CD4-positive, alpha-beta memory T cell (primary cell): ENCODE data around the gene NRXN3. TPM values are rescaled to one million over a fixed set of nuclear protein-coding genes. Genes with fewer than 3 reads are reported as not detected.

Experiments used
- CTCF ChIA-PET: fragments of 350-600 bp; sonication (Branson Sonifier 250); formaldehyde crosslinking; loops from one replicate; lab custom pipeline; 2021; ENCODE audit warnings: inconsistent platforms; ENCODE audit not compliant: partially characterized antibody; lab: Charles Lee
- POLR2A ChIA-PET: fragments of 350-600 bp; sonication (Branson Sonifier 250); formaldehyde crosslinking; loops from one replicate; lab custom pipeline; 2021; ENCODE audit not compliant: partially characterized antibody; lab: Charles Lee
- DNase-seq, 5 donors: peaks; one replicate each; pipeline versions ENCODE4 v3.0.0 to v3.0.0-alpha.2; 2020 to 2022; ENCODE audit warnings: mixed read lengths in 1 of 5
- H3K27ac ChIP-seq: one replicate; pipeline ENCODE4 v1.7.0; 2013; ENCODE audit warnings: low read depth, low read length
- H3K27me3 ChIP-seq: 2 replicates; pipeline ENCODE4 v1.7.0; 2013; ENCODE audit warnings: mild to moderate bottlenecking, low read length, moderate library complexity; ENCODE audit not compliant: insufficient read depth
- H3K36me3 ChIP-seq: 2 replicates; pipeline ENCODE4 v1.7.0; 2013; ENCODE audit warnings: mild to moderate bottlenecking, low read length, moderate library complexity; ENCODE audit not compliant: insufficient read depth
- H3K4me1 ChIP-seq: 2 replicates; pipeline ENCODE4 v1.7.0; 2013; ENCODE audit warnings: mild to moderate bottlenecking, low read length, moderate library complexity; ENCODE audit not compliant: insufficient read depth
- H3K4me3 ChIP-seq, 2 donors: one replicate each; pipeline ENCODE4 v1.7.0; 2013; ENCODE audit warnings: low read length in 2 of 2, mild to moderate bottlenecking in 1 of 2
- H3K9me3 ChIP-seq, 2 donors: one replicate each; pipeline ENCODE4 v1.7.0; 2013; ENCODE audit warnings: low read length in 2 of 2, control low read depth in 1 of 2; ENCODE audit not compliant: control insufficient read depth in 1 of 2
- H3K27ac Mint-ChIP-seq, 7 donors: one replicate each; pipeline ENCODE4 v1.8.0; 2020 to 2021; ENCODE audit warnings: mixed read lengths in 7 of 7, mild to moderate bottlenecking in 6 of 7, inconsistent platforms in 3 of 7, moderate library complexity in 3 of 7
- H3K27me3 Mint-ChIP-seq, 2 donors: one replicate each; pipeline ENCODE4 v1.8.0; 2020 to 2021; ENCODE audit warnings: mixed read lengths in 2 of 2
- H3K36me3 Mint-ChIP-seq, 2 donors: one replicate each; pipeline ENCODE4 v1.8.0; 2020 to 2021; ENCODE audit warnings: mixed read lengths in 2 of 2, inconsistent platforms in 1 of 2, mild to moderate bottlenecking in 1 of 2
- H3K4me1 Mint-ChIP-seq, 4 donors: one replicate each; pipeline ENCODE4 v1.8.0; 2020 to 2021; ENCODE audit warnings: mixed read lengths in 4 of 4, mild to moderate bottlenecking in 1 of 4
- H3K4me3 Mint-ChIP-seq, 8 donors: one replicate each; pipeline ENCODE4 v1.8.0; 2020 to 2021; ENCODE audit warnings: mixed read lengths in 8 of 8, mild to moderate bottlenecking in 7 of 8, moderate library complexity in 6 of 8, inconsistent platforms in 3 of 8
- H3K9me3 Mint-ChIP-seq, 8 donors: one replicate each; pipeline ENCODE4 v1.8.0; 2020 to 2021; ENCODE audit warnings: mixed read lengths in 8 of 8, mild to moderate bottlenecking in 5 of 8, inconsistent platforms in 3 of 8, moderate library complexity in 1 of 8
- intact Hi-C: fragments of 100-400 bp; cut with micrococcal nuclease; formaldehyde crosslinking; loops from one replicate; pipeline ENCODE4 v1.15.1; 2023
- polyA plus RNA-seq, 2 donors: library from polyadenylated mRNA; unstranded; fragments of 300-500 nt; fragmentation: Illumina TruSeq; gene quantifications; one replicate each; pipeline ENCODE4 v1.2.3, GENCODE V29; 2021
- total RNA-seq, 2 experiments: library from RNA; stranded (reverse); gene quantifications; one replicate each; pipeline ENCODE4 v1.2.3, GENCODE V29; 2021

NRXN3 gene
- total and polyA plus RNA-seq, 4 experiments from 2014 or later, result not detected

DNA sequence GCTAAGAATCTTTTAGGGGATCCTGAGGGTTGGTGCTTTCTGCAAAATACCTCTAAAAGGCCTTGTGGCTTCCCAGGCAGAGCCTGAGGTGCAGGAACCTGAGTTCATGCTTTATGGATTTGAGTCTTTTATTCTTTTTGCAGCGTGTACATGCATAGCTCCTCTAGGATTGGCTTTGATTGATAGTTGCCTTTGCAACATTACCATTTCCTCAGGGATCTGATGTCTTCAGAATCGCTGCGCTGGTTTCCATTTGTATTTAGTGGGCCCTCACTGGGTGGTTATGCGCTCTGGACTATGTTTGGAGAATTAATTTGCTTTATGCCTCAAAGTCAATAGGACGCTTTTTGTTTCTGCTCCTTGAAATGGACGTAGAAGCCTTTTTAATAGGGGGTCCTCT, 16.1 kb downstream of the NRXN3 start:
- Mint-ChIP-seq H3K36me3 (no peaks in the 10 kb centered on the region), H3K4me3 (no peak overlapping the region), H3K4me1 (no peaks in the 10 kb centered on the region), H3K9me3 (peaks cover 0 to 5% (median 0%) of the 10 kb centered on the region in 8 donors), H3K27me3 (peaks cover 1 to 8% of the 10 kb centered on the region in 2 donors), H3K27ac (no peak overlapping the region)
- Histone ChIP-seq H3K4me1 (no peaks in the 10 kb centered on the region), H3K9me3 (no peaks in the 10 kb centered on the region), H3K27ac (no peak overlapping the region), H3K36me3 (no peaks in the 10 kb centered on the region), H3K27me3 (no peaks in the 10 kb centered on the region), H3K4me3 (no peak overlapping the region)
- intact Hi-C loops, result no loop called here
- DNase-seq, result no peak
- ChIA-PET POLR2A (no interaction called here), CTCF (no interaction called here)

DNA sequence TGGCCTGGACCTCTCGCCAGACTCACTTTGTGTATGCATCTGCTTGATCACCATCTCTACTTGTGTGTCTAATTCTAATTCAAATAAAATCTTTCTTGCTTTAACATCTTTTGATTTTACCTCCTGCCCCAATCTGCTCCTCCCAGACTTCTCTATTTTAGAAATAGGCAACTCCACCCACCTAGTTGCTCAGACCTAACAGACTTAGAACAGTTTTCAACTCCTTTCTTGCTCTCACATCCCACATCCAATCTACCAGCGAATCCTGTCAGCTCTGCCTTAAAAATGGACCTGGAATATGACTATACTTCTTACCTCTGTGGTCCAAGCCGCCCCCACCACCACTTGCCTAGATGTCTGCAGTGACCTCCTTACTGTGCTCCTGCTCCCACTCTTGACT, 18.7 kb downstream of the NRXN3 start:
- CTCF ChIA-PET, result no interaction called here
- Histone ChIP-seq H3K4me1 (no peaks in the 10 kb centered on the region), H3K4me3 (no peak overlapping the region), H3K36me3 (no peaks in the 10 kb centered on the region), H3K27me3 (no peaks in the 10 kb centered on the region), H3K27ac (no peak overlapping the region), H3K9me3 (no peaks in the 10 kb centered on the region)
- no peak overlapping the region for H3K4me3 Mint-ChIP-seq
- peaks cover 0 to 3% (median 0%) of the 10 kb centered on the region in 8 donors for H3K9me3 Mint-ChIP-seq
- no peak for DNase-seq
- intact Hi-C loops, result no loop called here
- H3K27me3 Mint-ChIP-seq, result peaks cover 1 to 6% of the 10 kb centered on the region in 2 donors
- no peaks in the 10 kb centered on the region for H3K4me1 Mint-ChIP-seq
- POLR2A ChIA-PET, result no interaction called here
- H3K27ac Mint-ChIP-seq, result no peak overlapping the region
- no peaks in the 10 kb centered on the region for H3K36me3 Mint-ChIP-seq

DNA sequence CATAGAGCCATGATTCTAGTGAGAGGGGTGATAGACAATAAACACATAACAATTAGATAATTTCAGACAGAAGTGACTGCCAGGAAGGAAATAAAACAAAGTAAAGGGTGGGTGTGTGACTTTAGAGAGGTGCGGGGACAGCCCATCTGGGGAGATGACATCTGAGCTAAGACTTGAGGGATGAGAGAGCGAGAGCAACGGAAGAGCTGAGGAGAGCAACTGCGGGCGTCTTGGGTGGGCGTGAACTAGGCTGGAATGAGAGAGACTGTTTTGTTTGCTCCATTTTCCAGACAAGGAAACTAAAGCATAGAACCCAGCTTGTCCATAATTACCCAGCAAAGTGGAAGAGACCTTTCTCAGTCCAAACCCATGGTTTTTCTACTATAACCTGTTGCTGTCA, 25.3 kb downstream of the NRXN3 start:
- Mint-ChIP-seq H3K27ac (no peak overlapping the region), H3K4me3 (no peak overlapping the region), H3K27me3 (no peaks in the 10 kb centered on the region), H3K9me3 (peaks cover 0 to 5% (median under 1%) of the 10 kb centered on the region in 8 donors), H3K4me1 (no peaks in the 10 kb centered on the region), H3K36me3 (no peaks in the 10 kb centered on the region)
- intact Hi-C loops, result no loop called here
- H3K4me1 ChIP-seq, result no peaks in the 10 kb centered on the region
- H3K36me3 ChIP-seq, result no peaks in the 10 kb centered on the region
- no peaks in the 10 kb centered on the region for H3K27me3 ChIP-seq
- no peaks in the 10 kb centered on the region for H3K9me3 ChIP-seq
- no peak overlapping the region for H3K4me3 ChIP-seq
- H3K27ac ChIP-seq, result no peak overlapping the region
- CTCF ChIA-PET, result no interaction called here
- POLR2A ChIA-PET, result no interaction called here
- DNase-seq, result no peak

DNA sequence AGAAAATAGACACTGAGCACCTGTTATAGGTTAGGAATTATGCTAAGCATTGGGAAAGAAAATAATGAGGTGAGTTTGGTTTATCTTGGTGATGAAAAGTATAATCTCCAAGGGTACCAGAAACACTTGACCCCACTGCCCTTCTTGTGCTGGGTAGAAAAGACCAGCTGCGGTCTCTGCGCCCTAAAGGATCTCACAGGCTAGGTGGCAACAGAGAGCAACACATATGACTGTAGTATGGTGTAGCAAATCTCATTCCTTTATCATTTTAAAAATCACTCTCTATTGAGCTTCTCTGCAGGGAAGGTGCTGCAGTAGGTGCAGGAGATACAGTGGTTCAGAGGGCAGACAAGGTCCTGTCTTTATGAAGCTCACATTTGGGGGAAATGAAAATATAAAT, 26.1 kb downstream of the NRXN3 start:
- DNase-seq, result no peak
- Histone ChIP-seq H3K4me1 (no peaks in the 10 kb centered on the region), H3K4me3 (no peak overlapping the region), H3K27ac (no peak overlapping the region), H3K27me3 (no peaks in the 10 kb centered on the region), H3K9me3 (no peaks in the 10 kb centered on the region), H3K36me3 (no peaks in the 10 kb centered on the region)
- peaks cover 0 to 5% (median 0%) of the 10 kb centered on the region in 8 donors for H3K9me3 Mint-ChIP-seq
- H3K36me3 Mint-ChIP-seq, result no peaks in the 10 kb centered on the region
- POLR2A ChIA-PET, result no interaction called here
- H3K27me3 Mint-ChIP-seq, result no peaks in the 10 kb centered on the region
- H3K4me1 Mint-ChIP-seq, result no peaks in the 10 kb centered on the region
- H3K27ac Mint-ChIP-seq, result no peak overlapping the region
- CTCF ChIA-PET, result no interaction called here
- H3K4me3 Mint-ChIP-seq, result no peak overlapping the region
- intact Hi-C loops, result no loop called here

DNA sequence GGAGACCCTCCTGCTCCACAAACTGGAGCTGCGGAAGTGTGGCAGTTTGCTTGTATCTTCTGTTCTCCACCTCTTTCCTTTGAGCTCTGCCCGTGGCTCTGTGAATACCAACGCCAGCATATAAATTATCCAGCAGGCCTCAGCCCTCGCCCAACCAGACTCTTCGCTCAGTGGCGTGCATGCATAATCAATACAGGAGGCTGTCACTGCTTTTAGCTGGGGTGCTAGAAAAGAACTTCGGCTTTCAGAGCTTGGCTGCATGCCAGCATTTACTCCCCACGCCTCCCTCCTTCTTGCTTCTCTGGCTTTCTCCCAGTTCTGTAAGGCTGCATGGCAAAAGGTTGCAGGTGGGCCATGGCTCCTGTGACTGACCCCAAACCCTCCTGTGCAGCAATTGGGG, 26.9 kb downstream of the NRXN3 start:
- Histone ChIP-seq H3K27ac (no peak overlapping the region), H3K36me3 (no peaks in the 10 kb centered on the region), H3K27me3 (no peaks in the 10 kb centered on the region), H3K4me1 (no peaks in the 10 kb centered on the region), H3K9me3 (no peaks in the 10 kb centered on the region), H3K4me3 (no peak overlapping the region)
- CTCF ChIA-PET, result no interaction called here
- POLR2A ChIA-PET, result no interaction called here
- no peaks in the 10 kb centered on the region for H3K36me3 Mint-ChIP-seq
- DNase-seq, result no peak
- no peak overlapping the region for H3K4me3 Mint-ChIP-seq
- intact Hi-C loops, result no loop called here
- no peak overlapping the region for H3K27ac Mint-ChIP-seq
- H3K4me1 Mint-ChIP-seq, result peaks cover 0 to 2% (median 0%) of the 10 kb centered on the region in 4 donors
- peaks cover 0 to 5% (median 0%) of the 10 kb centered on the region in 8 donors for H3K9me3 Mint-ChIP-seq
- H3K27me3 Mint-ChIP-seq, result no peaks in the 10 kb centered on the region

DNA sequence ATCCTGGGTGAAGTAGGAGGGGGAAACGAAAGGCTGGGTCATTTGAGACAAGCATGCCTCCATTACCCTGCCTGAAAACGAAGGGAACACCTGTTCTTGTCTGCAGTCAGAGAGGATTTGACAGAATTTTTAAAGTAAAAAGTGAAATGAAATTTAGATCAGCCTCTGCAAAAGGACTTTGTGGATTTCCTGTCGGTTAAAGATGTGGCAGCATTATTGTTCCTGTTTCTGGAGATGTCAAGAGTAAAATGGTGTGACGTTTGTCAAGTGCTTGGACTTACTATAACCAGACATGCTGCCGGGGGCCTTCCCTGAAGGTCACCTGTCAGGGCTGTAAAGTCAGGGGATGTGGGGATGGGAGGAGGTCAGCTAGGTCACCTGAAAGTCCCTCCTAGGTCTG, 32.0 kb downstream of the NRXN3 start:
- Histone ChIP-seq H3K27ac (no peak overlapping the region), H3K27me3 (no peaks in the 10 kb centered on the region), H3K9me3 (no peaks in the 10 kb centered on the region), H3K4me3 (no peak overlapping the region), H3K4me1 (no peaks in the 10 kb centered on the region), H3K36me3 (no peaks in the 10 kb centered on the region)
- DNase-seq, result no peak
- no peaks in the 10 kb centered on the region for H3K27me3 Mint-ChIP-seq
- peaks cover 0 to 7% (median under 1%) of the 10 kb centered on the region in 4 donors for H3K4me1 Mint-ChIP-seq
- no peak overlapping the region for H3K27ac Mint-ChIP-seq
- ChIA-PET POLR2A (no interaction called here), CTCF (no interaction called here)
- H3K9me3 Mint-ChIP-seq, result peaks cover 0 to 2% (median 0%) of the 10 kb centered on the region in 8 donors
- H3K36me3 Mint-ChIP-seq, result no peaks in the 10 kb centered on the region
- intact Hi-C loops, result no loop called here
- H3K4me3 Mint-ChIP-seq, result no peak overlapping the region

DNA sequence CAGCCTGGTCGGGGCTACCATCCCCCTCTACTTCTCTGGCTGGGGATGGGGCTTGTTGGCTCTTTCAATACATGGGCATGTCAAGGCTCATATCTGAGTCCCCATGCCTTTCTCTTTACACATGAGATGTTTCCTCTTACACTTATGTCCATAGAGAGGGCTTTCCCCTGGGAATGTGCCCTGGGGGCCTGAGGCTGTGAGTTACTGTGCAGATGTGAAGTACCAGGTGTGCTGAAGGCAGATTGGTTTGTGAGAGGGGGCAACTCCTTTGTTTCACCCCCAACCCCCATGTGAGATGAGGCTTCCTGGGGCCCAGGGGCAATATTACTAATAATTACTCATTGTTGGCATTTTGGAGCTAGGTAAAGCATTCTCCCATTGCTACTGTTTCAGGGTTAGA, 32.8 kb downstream of the NRXN3 start:
- Histone ChIP-seq H3K27ac (no peak overlapping the region), H3K4me3 (no peak overlapping the region), H3K27me3 (no peaks in the 10 kb centered on the region), H3K4me1 (no peaks in the 10 kb centered on the region), H3K9me3 (no peaks in the 10 kb centered on the region), H3K36me3 (no peaks in the 10 kb centered on the region)
- DNase-seq, result no peak
- ChIA-PET CTCF (no interaction called here), POLR2A (no interaction called here)
- Mint-ChIP-seq H3K27me3 (no peaks in the 10 kb centered on the region), H3K9me3 (peaks cover 0 to 2% (median 0%) of the 10 kb centered on the region in 8 donors), H3K4me3 (no peak overlapping the region), H3K36me3 (no peaks in the 10 kb centered on the region), H3K4me1 (peaks cover 0 to 7% (median under 1%) of the 10 kb centered on the region in 4 donors), H3K27ac (no peak overlapping the region)
- intact Hi-C loops, result no loop called here

DNA sequence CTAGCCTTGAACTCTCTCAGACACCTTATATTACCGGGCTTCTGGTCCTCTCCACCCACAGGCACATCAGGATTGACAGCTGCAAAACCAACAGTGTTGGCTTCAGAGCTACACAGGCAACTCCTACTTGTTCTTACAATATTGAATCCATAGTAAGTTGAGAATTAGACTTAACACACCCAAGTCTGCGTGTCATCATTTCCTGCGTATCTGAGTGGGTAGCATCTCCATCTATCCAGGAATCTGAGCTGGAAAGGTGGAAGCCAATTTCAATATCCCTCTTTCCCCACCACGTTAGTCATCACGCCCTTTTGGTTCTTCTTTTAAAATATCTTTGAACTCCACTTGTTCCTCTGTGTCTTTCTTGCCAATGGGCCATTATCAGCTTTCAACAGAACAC, 37.2 kb downstream of the NRXN3 start:
- no peaks in the 10 kb centered on the region for H3K27me3 Mint-ChIP-seq
- no peak overlapping the region for H3K4me3 ChIP-seq
- ChIA-PET CTCF (no interaction called here), POLR2A (no interaction called here)
- no peak overlapping the region for H3K27ac ChIP-seq
- no peaks in the 10 kb centered on the region for H3K4me1 ChIP-seq
- H3K27ac Mint-ChIP-seq, result no peak overlapping the region
- intact Hi-C loops, result no loop called here
- peak overlapping the region in 1 of 8 donors; percentile 45 for H3K4me3 Mint-ChIP-seq
- H3K9me3 Mint-ChIP-seq, result peaks cover 2 to 18% (median 10%) of the 10 kb centered on the region in 8 donors
- no peaks in the 10 kb centered on the region for H3K36me3 Mint-ChIP-seq
- H3K27me3 ChIP-seq, result no peaks in the 10 kb centered on the region
- peaks cover 0 to 5% of the 10 kb centered on the region in 2 donors for H3K9me3 ChIP-seq
- DNase-seq, result no peak
- H3K36me3 ChIP-seq, result no peaks in the 10 kb centered on the region
- peaks cover 0 to 1% (median 0%) of the 10 kb centered on the region in 4 donors for H3K4me1 Mint-ChIP-seq
